Measurements from ENCODE around the gene MLXIP.
"Not testable (repeated sequence)": the region's sequence is repeated elsewhere in the genome, so short reads cannot be mapped to it uniquely, and the experiment has no call there.

MLXIP gene

GRCh38 chr12:122148657-122149056, 70.1 kb downstream of the MLXIP start:
- no peak for DNase-seq (ENCODE audit: low read depth)

DNA sequence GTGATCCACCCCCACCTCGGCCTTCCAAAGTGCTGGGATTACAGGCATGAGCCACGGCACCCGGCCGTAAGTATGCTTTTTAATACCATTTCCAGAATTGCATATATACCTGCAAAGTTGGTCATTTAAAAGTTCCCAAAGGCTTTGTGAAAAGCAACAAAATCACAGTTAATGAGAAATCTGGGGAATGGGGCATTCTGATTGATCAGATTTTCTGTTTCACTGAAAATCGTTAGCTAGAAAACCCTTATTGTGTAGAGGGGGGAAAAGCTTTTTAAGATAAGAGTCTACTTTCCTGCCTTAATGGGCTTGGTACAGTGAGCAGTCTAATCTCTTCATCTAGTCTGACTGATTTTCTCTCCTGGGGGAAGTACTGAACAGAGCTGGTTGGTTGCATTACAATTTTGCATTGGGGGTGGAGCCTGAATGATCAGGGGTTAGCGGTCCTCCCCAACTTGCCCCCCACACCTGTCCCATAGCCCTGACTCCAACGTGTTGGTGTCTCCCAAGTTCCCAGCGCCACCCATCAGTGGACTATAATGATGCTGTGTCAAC, 71.6 kb downstream of the MLXIP start:
- no peak for DNase-seq (ENCODE audit: low read depth)

- no peak for DNase-seq (ENCODE audit: low read depth)
Measured at GRCh38 chr12:122152754-122153153, 74.2 kb downstream of the MLXIP start.

- no peak for DNase-seq (ENCODE audit: low read depth)
Measured at GRCh38 chr12:122155705-122156104, 77.1 kb downstream of the MLXIP start.

DNA sequence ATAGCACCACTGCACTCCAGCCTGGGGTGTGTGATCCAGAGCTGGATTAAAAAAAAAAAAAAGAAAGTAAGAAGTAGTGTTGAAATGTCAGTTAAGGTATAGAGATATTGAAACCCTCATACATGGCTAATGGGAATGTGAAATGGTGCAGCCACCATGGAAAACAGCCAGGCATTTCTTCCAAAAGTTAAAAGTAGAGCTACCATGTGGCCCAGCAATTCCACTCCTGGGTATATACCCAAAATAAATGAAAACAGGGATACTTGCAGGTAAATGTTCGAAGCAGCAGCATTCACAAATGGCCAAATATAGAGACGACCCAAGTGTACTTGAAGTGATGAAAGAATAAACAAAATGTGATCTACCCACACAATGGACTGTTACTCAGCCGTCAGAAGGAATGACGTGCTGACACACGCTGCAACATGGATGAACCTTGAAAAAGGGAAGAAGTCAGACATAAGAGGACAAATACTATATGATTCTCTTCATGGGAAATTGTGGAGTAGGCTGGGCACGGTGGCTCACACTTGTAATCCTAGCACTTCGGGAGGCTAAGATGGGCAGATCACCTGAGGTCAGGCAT, 80.2 kb downstream of the MLXIP start:
- DNase-seq (ENCODE audit: low read depth) = no peak

- no peak for DNase-seq (ENCODE audit: low read depth)
Measured at GRCh38 chr12:122159882-122160281, 81.3 kb downstream of the MLXIP start.

DNA sequence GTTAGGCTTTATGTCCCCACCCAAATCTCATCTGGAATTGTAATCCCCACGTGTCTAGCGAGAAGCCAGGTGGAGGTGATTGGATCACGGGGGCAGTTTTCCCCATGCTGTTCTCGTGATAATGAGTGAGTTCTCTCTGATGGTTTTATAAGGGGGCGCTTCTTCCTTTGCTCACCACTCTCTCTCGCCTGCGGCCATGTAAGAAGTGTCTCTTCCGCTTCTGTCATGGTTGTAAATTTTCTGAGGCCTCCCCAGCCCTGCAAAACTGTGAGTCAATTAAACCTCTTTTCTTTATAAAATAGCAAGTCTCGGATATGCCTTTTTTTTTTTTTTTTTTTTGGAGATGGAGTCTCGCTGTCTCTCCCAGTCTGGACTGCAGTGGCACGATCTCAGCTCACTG, 82.2 kb downstream of the MLXIP start:
- no peak for DNase-seq (ENCODE audit: low read depth)

GRCh38 chr12:122161682-122162081, 83.1 kb downstream of the MLXIP start:
- no peak for DNase-seq (ENCODE audit: low read depth)

GRCh38 chr12:122162976-122163375, 84.4 kb downstream of the MLXIP start:
- DNase-seq (ENCODE audit: low read depth) = no peak

DNA sequence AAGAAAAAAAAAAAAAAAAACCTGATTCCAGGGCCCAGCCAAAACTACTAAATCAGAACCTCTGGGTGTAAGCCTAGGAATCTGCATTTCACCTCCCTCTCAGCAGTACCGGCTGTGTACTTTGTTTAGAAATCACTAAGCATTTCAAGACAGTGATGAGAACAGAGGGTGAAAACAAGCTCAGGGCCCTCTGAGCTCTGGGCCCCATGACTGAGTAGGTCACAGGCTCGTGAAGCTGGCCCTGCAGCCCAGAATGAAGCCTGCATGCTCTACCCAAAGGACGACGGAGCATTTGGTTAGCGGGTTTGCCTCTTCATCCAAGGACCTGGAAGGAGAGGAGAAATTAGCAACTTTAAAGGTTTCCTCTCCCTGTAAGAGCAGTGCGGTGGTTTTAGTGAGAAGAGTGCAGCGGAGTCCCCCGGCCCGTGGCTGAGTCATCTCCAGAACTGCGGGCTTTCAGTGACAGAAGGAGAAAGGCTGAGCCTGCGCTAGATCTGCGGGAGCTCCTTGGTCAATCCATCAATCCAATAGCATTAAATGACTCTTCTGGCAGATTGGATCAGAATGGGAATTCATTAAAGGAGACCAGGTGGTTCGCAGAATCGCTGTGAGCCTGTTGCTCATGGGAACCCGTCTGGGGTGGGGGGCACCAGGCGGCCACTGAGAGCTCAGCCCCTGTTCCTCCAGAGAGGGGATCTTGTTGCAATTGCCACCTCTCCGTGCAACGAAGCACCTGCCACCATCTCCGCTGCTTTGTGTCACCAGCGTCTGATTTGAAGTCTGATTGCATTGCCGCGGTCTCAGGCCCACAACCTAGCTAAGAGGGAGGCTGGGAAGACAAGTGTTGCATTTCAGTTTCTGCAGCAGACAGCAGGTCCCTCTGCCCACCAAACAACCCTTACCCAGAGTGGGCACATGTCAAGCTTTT, 88.1 kb downstream of the MLXIP start:
- DNase-seq (ENCODE audit: low read depth) = peak; percentile 35

GRCh38 chr12:122167356-122167925, 88.9 kb downstream of the MLXIP start:
- no peak for DNase-seq (ENCODE audit: low read depth)

DNA sequence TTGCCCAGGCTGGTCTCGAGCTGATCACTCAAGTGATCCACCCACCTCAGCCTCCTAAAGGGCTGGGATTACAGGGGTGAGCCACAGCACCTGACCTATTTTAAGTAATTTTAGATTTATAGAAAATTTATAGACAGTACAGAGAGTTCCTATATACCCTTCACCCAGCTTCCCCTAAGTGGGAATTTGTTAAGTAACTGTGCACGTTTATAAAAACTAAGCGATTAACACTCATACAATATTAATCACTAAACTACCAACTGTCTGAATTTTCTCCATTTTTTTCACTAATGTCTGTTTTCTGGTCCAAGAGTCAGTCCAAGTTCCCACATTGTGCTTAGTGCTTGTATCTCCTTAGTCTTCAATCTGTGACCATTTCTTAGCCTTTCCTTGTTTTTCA, 89.9 kb downstream of the MLXIP start:
- DNase-seq (ENCODE audit: low read depth) = no peak

DNA sequence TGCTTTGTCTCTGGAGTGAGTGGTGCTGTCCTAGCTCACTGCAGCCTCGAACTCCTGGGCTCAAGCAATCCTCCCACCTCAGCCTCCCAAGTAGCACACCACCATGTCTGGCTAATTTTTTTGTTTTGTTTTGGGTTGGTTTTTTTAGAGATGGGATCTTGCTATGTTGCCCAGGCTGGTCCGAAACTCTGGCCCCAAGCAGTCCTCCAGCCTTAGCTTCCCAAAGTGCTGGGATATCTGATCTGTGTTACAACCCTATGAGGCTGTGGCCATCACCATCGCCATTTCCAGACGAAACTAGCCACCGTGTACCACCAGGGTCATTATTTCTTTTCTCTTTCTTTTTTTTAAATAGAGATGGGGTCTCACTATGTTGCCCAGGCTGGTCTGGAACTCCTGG, 92.8 kb downstream of the MLXIP start:
- DNase-seq (ENCODE audit: low read depth) = no peak

DNA sequence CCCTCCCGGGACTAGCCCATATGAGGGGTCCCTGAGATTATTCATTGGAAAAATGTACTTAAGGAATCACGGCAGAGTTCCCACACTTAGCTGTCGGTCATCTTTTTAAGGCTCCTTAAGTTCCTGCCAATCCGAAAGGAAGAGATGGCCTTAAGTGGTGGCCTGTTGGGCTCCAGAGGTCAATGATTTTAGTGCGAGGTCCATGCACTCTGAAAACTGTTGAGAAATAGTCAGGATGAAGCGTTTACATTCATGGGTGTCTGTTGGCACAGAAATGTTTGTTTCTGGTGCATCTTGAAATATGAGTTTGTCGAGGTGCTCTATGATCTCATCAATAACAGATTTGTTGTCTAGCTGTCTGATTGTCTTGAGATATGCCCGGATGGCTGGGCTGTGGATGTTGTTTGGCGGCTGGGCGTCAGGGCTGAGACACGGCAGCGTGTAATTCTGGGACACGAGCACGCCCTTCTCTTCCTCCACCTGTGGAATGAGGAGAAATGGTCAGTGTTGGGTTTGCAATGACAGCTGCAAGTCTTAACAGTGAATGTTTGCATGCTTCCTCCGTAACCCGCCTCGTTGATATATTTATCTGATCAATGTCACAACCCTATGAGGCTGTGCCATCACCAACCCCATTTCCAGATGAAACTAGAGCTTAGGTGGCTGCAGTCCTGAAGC, 93.8 kb downstream of the MLXIP start:
- no peak for DNase-seq (ENCODE audit: low read depth)

DNA sequence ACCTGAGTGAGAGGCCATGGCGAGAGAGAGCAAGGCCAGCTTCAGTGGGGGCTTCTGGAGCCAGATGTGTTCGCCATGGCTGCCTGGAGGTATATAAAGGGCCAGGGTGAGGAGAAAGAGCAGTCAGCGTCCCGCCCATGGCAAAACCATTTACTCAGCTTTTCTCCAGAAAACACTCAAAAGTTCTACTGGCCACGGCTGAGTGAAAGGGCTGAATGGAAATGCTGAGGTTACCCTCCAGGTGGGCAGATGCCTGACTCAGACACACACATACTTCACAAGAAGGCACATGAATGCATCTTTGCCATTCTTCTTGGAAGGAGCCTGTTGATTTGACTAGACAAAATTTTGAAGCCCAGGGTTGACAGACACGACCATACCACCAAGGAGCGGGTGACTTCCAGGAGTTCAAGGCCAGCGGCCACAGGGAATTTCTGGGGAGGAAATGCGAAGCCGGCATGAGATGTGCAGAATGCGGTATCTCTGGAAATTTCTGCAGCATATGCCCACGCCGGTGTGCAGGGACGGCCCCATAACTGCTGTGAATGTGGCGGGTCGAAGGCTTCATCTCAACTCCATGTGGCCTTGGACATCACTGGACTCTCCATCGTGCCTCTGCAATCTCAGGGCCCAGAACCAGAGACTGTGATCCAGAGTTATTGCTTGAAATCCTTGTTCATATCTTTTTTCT, 95.7 kb downstream of the MLXIP start, which contains the start of gene IL31:
Gene IL31 (minus strand): TSS at position 67 of the 691 bp plus-strand sequence. CDS start 49 bp downstream, at position 18.
- DNase-seq (ENCODE audit: low read depth) = peak; percentile 7

DNA sequence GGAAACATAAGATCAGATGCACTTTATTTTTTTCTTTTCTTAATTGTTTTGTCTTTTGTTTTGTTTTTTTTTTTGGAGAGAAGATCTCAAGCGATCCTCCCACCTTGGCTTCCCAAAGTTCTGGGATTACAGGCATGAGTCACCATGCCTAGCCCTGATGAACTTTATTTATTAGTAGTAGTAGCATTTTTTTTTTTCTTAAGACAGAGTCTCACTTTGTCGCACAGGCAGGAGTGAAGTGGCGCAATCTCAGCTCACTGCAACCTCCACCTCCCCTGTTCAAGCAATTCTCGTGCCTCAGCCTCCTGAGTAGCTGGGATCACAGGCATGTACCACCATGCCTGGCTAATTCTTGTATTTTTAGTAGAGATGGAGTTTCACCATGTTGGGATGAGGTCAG, 97.9 kb downstream of the MLXIP start:
- not testable (repeated sequence) for DNase-seq (ENCODE audit: low read depth)

GRCh38 chr12:122182887-122183587, 104.5 kb downstream of the MLXIP start, which contains the start of gene LRRC43:
Gene LRRC43, plus strand, starts transcription at chr12:122183123. Its CDS starts 22 bp downstream, at chr12:122183145.
- DNase-seq (ENCODE audit: low read depth) = peak; percentile 15

DNA sequence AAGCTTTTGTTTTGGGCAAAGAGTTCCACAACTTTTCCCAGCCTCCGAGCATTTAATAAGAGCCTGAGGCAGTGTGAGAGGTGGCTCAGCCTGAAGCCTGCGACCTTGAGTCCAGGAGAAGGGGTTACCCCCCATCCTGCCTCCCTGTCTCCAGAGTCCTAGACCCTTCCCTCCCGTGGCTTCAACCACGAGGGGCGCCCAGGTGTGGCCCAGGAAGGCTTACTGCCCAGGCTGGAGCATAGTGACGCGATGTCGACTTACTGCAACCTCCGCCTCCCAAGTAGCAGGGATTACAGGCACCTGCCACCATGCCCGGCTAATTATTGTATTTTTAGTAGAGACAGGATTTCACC, 105.0 kb downstream of the MLXIP start:
- DNase-seq (ENCODE audit: low read depth) = no peak

- no peak for DNase-seq (ENCODE audit: low read depth)
Measured at GRCh38 chr12:122184517-122184916, 106.0 kb downstream of the MLXIP start.

GRCh38 chr12:122185079-122185478, 106.5 kb downstream of the MLXIP start:
- no peak for DNase-seq (ENCODE audit: low read depth)
